Neural progenitor cell (in vitro differentiated cells): ENCODE data around the gene LRRTM4.

Experiments
- EZH2 ChIP-seq: fragments of 200-600 bp; sonication (generic); IDR thresholded peaks from 2 replicates; pipeline ENCODE4 v1.6.1; 2017; ENCODE audit warnings: antibody characterized with exemption, mild to moderate bottlenecking, moderate library complexity
- EZH2phosphoT487 ChIP-seq: fragments of 200-600 bp; sonication (generic); IDR thresholded peaks from 2 replicates; pipeline ENCODE4 v1.6.1; 2017; ENCODE audit warnings: antibody characterized with exemption
- TF ChIP-seq, protein P1 (sequence below): fragments of 200-600 bp; sonication (generic); IDR thresholded peaks from 2 replicates; pipeline ENCODE4 v1.5.1; 2017; ENCODE audit warnings: antibody characterized with exemption, mild to moderate bottlenecking

DNA sequence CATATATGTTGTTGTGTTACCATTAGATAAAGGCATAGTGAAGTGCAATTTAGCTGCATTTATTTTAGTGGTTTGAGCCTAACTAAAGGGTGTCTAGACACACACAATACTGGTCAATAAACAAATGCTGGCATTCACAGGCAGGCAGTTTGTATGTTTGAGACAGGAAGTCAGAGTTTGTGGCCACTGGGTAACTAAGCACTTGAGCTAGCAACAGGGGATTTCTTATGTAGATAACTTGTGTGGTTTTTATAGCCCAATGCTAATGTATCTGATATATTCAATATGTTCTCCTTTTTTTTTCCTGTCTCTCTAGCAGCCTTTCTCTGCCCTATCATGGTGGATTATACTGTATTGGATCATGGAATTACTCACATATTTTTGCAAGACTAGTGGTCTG lies 38.1 kb downstream of the LRRTM4 start:
- TF ChIP-seq, protein P1, sequence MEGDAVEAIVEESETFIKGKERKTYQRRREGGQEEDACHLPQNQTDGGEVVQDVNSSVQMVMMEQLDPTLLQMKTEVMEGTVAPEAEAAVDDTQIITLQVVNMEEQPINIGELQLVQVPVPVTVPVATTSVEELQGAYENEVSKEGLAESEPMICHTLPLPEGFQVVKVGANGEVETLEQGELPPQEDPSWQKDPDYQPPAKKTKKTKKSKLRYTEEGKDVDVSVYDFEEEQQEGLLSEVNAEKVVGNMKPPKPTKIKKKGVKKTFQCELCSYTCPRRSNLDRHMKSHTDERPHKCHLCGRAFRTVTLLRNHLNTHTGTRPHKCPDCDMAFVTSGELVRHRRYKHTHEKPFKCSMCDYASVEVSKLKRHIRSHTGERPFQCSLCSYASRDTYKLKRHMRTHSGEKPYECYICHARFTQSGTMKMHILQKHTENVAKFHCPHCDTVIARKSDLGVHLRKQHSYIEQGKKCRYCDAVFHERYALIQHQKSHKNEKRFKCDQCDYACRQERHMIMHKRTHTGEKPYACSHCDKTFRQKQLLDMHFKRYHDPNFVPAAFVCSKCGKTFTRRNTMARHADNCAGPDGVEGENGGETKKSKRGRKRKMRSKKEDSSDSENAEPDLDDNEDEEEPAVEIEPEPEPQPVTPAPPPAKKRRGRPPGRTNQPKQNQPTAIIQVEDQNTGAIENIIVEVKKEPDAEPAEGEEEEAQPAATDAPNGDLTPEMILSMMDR: no peak
- TF ChIP-seq EZH2phosphoT487: no peak
- no peak for TF ChIP-seq EZH2
